Stomach smooth muscle (tissue), 2 donors: Measurements from ENCODE around the gene PXMP2.

Experiments
- H3K27ac ChIP-seq: one replicate; pipeline ENCODE4 v1.7.0; 2013; ENCODE audit warnings: mild to moderate bottlenecking, low read length, inconsistent platforms
- H3K27me3 ChIP-seq, 2 donors: one replicate each; pipeline ENCODE4 v1.7.0; 2013; ENCODE audit warnings: low read length in 2 of 2; ENCODE audit not compliant: insufficient read depth in 2 of 2, control insufficient read depth in 1 of 2
- H3K36me3 ChIP-seq, 2 donors: one replicate each; pipeline ENCODE4 v1.7.0; 2013; ENCODE audit warnings: low read length in 2 of 2; ENCODE audit not compliant: control insufficient read depth in 2 of 2, insufficient read depth in 2 of 2
- H3K4me1 ChIP-seq: one replicate; pipeline ENCODE4 v1.7.0; 2013; ENCODE audit warnings: low read length; ENCODE audit not compliant: control insufficient read depth, insufficient read depth
- H3K4me3 ChIP-seq, 2 donors: one replicate each; pipeline ENCODE4 v1.7.0; 2013; ENCODE audit warnings: low read length in 2 of 2
- H3K9ac ChIP-seq, 2 donors: one replicate each; pipeline ENCODE4 v1.7.0; 2013; ENCODE audit warnings: low read length in 2 of 2, mild to moderate bottlenecking in 1 of 2
- H3K9me3 ChIP-seq, 2 donors: one replicate each; pipeline ENCODE4 v1.7.0; 2013; ENCODE audit warnings: low read length in 2 of 2; ENCODE audit not compliant: control insufficient read depth in 2 of 2
- donor health status: healthy.
- donor health status: Pancreatic carcinoma.

PXMP2 gene

DNA sequence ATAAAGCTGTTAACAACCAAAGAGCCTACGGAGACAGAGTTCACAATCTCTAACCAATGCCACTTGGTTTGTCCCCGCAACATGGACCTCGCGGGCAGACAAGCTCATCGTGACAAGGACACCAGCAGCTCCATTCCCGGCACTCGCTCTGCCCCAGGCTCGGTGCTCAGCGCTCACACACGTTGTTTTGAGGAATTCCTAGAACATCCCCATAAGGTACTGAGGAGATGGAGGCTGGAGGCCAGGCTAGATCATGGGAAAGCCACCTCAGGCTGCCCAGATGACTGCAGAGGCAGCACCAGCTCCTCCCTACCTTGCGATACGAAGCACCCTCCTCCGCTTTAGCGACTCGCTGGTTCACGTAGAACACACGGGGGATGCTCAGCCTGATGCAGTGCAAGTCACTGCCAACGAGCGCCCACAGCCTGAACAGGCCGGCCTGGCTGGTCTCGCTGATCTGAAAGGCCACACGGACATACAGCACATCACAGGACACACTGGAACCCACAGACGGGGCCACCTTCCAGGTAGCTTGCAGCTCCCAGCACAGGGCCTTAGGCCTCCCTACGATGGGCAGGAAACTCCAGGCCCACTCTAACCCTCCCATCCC, 38.7 kb upstream of the PXMP2 start:
- Histone ChIP-seq H3K36me3 (peaks cover 3 to 34% of the 10 kb centered on the region in 2 donors), H3K4me3 (no peak overlapping the region)

DNA sequence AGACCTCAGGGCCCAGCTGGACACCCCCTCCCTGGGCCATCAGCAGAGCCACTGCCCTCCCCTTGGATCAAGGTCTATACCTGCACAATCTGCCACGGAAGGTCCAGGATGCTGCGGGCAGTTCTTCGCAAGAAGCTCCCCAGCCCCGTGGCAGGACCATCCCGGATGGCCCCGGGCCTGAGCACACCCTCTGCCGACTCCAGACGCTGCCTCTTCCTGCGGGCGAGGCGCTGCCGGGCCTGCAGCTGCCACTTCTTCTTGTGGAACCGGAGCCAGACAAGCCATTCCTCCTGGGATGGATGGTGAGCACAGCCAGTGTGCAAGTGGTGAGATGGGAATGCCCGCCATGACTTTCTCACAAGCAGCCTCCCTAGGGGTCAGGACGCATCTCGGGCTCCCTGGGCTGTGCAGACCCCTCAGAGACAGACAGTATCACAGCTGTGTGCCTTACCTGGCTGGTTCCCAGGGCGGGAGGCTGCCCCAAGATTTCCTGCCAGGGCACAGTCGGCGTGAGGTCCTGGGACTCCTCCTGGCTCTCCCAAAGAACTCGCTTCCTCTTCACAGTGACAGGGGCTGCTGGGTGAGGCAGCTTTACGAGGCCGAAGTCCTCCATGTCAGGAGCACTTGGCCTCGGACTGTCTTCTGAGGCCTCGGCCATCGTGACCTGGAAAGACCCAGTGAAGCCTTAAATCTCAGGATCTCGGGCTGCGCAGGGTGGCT, 38.0 kb upstream of the PXMP2 start:
- Histone ChIP-seq H3K9me3 (no peaks in the 10 kb centered on the region), H3K27me3 (no peaks in the 10 kb centered on the region), H3K9ac (no peak overlapping the region), H3K4me1 (no peaks in the 10 kb centered on the region), H3K27ac (no peak overlapping the region), H3K36me3 (peaks cover 3 to 32% of the 10 kb centered on the region in 2 donors), H3K4me3 (no peak overlapping the region)

More for the DNA sequence above, 38.7 kb upstream of the PXMP2 start:
- no peaks in the 10 kb centered on the region for H3K4me1 ChIP-seq
- no peaks in the 10 kb centered on the region for H3K27me3 ChIP-seq
- H3K9ac ChIP-seq, result no peak overlapping the region
- no peaks in the 10 kb centered on the region for H3K9me3 ChIP-seq
- H3K27ac ChIP-seq, result no peak overlapping the region

- no peaks in the 10 kb centered on the region for H3K9me3 ChIP-seq
- H3K27ac ChIP-seq, result no peak overlapping the region
- no peaks in the 10 kb centered on the region for H3K4me1 ChIP-seq
- no peak overlapping the region for H3K9ac ChIP-seq
- no peak overlapping the region for H3K4me3 ChIP-seq
- H3K36me3 ChIP-seq, result peaks cover 3 to 29% of the 10 kb centered on the region in 2 donors
- H3K27me3 ChIP-seq, result no peaks in the 10 kb centered on the region
Measured at GRCh38 chr12:132651444-132652100, 35.8 kb upstream of the PXMP2 start.

DNA sequence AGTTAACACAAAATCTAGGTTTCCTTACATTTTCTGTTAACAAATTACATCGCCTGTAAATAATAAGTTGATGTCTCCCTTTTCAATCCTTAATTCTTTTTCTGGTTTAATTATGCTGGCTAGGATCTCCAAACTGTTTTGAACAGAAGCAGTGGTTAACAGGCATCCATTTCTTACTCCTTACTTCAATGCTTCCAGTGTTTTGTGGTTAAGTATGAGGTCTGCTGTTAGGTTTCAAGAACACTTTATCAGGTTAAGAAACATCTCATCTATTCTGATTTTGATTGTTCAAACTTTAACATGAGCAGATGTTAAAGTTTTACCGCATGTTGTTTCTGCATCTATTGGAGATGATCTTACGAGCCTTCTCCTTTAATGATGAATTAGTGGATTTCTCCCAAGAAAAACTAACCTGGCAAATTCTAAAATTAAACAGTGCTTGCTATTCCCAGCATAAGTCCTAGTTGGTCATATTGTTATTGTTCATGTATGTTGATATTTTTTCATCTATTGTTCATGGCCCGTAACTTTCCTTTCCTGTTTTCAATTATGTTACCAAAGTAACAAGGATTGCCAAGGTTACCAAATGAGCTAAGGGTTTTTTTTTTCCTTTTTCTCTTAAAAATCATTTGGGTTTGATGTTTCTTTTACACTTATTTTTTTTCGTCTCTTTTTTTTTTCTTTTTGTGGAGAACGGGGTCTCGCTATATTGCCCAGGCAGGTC, 33.7 kb upstream of the PXMP2 start:
- Histone ChIP-seq H3K4me1 (no peaks in the 10 kb centered on the region), H3K27ac (no peak overlapping the region), H3K4me3 (no peak overlapping the region), H3K36me3 (peaks cover 17 to 33% of the 10 kb centered on the region in 2 donors), H3K9me3 (no peaks in the 10 kb centered on the region), H3K9ac (no peak overlapping the region), H3K27me3 (no peaks in the 10 kb centered on the region)

- H3K36me3 ChIP-seq, result peaks cover 30 to 52% of the 10 kb centered on the region in 2 donors
- H3K9me3 ChIP-seq, result no peaks in the 10 kb centered on the region
- no peak overlapping the region for H3K9ac ChIP-seq
Measured at GRCh38 chr12:132657004-132657727, 30.2 kb upstream of the PXMP2 start.

DNA sequence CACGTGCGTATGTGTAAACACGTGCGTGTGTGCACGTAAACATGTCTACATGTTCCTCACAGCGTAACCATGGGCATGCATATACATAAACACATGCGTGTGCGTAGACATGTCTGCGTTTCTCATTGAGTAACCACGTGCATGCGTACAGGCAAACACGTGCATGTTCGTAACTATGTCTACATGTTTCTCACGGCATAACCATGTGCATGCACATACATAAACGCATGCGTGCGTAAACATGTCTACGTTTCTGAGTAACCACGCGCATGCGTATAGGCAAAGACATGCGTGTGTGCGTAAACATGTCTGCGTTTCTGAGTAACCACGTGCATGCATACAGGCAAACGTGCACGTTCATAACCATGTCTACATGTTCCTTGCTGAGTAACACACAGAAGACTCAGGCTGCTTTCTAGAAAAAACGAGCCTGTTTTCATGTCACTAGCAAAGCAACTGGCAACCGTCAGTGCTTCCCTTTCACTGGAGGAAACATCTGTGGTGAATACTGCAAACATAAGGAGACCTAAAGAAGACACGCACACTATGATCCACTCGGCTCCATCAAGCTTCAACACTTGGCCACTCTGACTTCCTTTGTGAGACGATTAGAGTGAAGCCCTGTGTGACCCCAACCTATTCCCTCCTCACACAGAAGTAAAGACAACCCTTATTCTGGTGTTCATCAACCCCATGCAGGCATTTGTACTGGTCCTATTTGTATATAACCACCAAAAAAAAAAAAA, 29.1 kb upstream of the PXMP2 start:
- H3K9me3 ChIP-seq, result no peaks in the 10 kb centered on the region
- peaks cover 34 to 56% of the 10 kb centered on the region in 2 donors for H3K36me3 ChIP-seq
- no peak overlapping the region for H3K4me3 ChIP-seq
- no peak overlapping the region for H3K27ac ChIP-seq
- H3K27me3 ChIP-seq, result no peaks in the 10 kb centered on the region
- H3K4me1 ChIP-seq, result no peaks in the 10 kb centered on the region
- H3K9ac ChIP-seq, result no peak overlapping the region

More at GRCh38 chr12:132657004-132657727, 30.2 kb upstream of the PXMP2 start:
- H3K4me3 ChIP-seq, result no peak overlapping the region
- no peak overlapping the region for H3K27ac ChIP-seq
- no peaks in the 10 kb centered on the region for H3K4me1 ChIP-seq
- no peaks in the 10 kb centered on the region for H3K27me3 ChIP-seq

DNA sequence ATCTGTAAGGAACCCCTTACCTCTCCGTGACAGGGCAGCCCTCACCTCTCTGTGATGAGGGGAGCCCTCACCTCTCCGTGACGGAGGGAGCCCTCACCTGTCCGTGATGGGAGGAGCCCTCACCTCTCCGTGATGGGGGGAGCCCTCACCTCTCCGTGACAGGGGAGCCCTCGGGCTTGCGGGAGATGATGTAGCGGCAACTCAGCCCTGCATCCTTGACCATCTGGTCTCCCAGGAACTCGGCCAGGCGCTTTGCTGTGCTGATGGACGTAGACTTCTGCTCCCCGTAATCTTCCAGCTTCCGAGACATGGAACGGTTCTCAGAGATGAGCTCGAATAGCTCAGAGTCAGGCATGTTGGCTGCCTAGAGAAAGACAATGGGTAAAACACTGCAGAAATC, 28.2 kb upstream of the PXMP2 start:
- H3K9ac ChIP-seq, result no peak overlapping the region
- H3K4me3 ChIP-seq, result no peak overlapping the region
- no peaks in the 10 kb centered on the region for H3K27me3 ChIP-seq
- H3K4me1 ChIP-seq, result no peaks in the 10 kb centered on the region
- H3K9me3 ChIP-seq, result no peaks in the 10 kb centered on the region
- no peak overlapping the region for H3K27ac ChIP-seq
- H3K36me3 ChIP-seq, result peaks cover 34 to 62% of the 10 kb centered on the region in 2 donors

DNA sequence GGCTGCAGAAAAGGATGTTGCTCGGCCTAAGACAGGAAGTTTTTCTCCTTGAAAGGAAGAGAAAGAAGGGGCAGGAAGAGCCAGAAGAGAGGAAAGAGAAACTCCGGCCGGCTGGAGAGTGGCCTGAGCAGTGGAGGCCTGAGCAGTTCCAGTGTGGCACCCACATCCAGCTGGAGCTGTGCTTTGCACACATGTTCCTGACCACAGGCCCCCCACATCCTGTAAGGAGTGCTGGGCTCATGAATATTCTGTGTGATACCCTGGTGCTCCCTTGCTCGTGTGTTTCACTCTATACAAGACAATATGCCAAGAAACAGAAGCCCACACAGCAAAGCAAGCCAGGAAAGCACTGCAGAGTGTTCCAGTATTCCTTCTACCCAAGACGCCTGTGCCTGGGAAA, 27.3 kb upstream of the PXMP2 start:
- H3K4me3 ChIP-seq, result no peak overlapping the region
- peaks cover 34 to 64% of the 10 kb centered on the region in 2 donors for H3K36me3 ChIP-seq
- H3K4me1 ChIP-seq, result no peaks in the 10 kb centered on the region
- no peaks in the 10 kb centered on the region for H3K27me3 ChIP-seq
- H3K9me3 ChIP-seq, result no peaks in the 10 kb centered on the region
- no peak overlapping the region for H3K27ac ChIP-seq
- no peak overlapping the region for H3K9ac ChIP-seq

DNA sequence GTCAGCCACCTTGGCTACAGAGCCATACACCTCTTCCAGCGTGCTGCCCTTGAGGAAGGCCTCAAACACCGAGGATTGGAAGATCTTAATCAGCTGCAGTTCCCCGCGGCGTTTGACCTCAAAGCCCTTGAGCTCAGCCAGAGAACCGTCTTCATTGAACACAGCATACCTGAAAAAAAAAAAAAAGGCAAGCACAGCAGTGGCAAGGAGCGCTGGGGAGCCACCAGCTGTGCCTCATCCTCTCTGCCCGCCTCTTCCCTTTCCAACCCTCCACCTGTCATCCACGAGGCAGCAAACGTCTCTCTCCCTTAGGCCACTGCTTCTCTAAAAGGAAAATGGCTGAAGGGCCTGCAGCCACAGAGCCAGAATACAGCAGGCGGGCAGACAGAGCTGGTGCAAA, 26.4 kb upstream of the PXMP2 start:
- H3K27ac ChIP-seq, result no peak overlapping the region
- H3K9me3 ChIP-seq, result no peaks in the 10 kb centered on the region
- no peak overlapping the region for H3K4me3 ChIP-seq
- peaks cover 34 to 69% of the 10 kb centered on the region in 2 donors for H3K36me3 ChIP-seq
- no peak overlapping the region for H3K9ac ChIP-seq
- H3K4me1 ChIP-seq, result no peaks in the 10 kb centered on the region
- no peaks in the 10 kb centered on the region for H3K27me3 ChIP-seq
